DMS153 treated with DMSO at 0.1 percent for 48 hours (cell line): ENCODE results near the gene C2orf72.
"Not testable (repeated sequence)": the region's sequence is repeated elsewhere in the genome, so short reads cannot be mapped to it uniquely, and the experiment has no call there.

Experiments
- DNase-seq: peaks from one replicate; lab custom pipeline; 2025; ENCODE audit not compliant: unreplicated experiment; lab: John Stamatoyannopoulos, UW

Gene C2orf72

GRCh38 chr2:231067531-231067930 lies 30.2 kb downstream of the C2orf72 start:
- DNase-seq = not testable (repeated sequence)

- DNase-seq = no peak
These were observed 31.4 kb downstream of the C2orf72 start for GRCh38 chr2:231068525-231069222.

- DNase-seq = no peak
These were observed 32.2 kb downstream of the C2orf72 start for GRCh38 chr2:231069379-231070054.

GRCh38 chr2:231084565-231084964 lies 47.2 kb downstream of the C2orf72 start:
- DNase-seq = no peak

- DNase-seq = no peak
These were observed 51.4 kb downstream of the C2orf72 start for GRCh38 chr2:231088754-231089153.

GRCh38 chr2:231093933-231094332 lies 56.6 kb downstream of the C2orf72 start:
- no peak for DNase-seq

- no peak for DNase-seq
These were observed 57.5 kb downstream of the C2orf72 start for GRCh38 chr2:231094736-231095346.
